Measurements from ENCODE around the gene INPP5A. TPM values are rescaled to one million over a fixed set of nuclear protein-coding genes. Genes with fewer than 3 reads are reported as not detected.
"Not testable (repeated sequence)": the region's sequence is repeated elsewhere in the genome, so short reads cannot be mapped to it uniquely, and the experiment has no call there.

The INPP5A gene
- total RNA-seq, 1 donor from 2014 or later, result 20.9 TPM

DNA sequence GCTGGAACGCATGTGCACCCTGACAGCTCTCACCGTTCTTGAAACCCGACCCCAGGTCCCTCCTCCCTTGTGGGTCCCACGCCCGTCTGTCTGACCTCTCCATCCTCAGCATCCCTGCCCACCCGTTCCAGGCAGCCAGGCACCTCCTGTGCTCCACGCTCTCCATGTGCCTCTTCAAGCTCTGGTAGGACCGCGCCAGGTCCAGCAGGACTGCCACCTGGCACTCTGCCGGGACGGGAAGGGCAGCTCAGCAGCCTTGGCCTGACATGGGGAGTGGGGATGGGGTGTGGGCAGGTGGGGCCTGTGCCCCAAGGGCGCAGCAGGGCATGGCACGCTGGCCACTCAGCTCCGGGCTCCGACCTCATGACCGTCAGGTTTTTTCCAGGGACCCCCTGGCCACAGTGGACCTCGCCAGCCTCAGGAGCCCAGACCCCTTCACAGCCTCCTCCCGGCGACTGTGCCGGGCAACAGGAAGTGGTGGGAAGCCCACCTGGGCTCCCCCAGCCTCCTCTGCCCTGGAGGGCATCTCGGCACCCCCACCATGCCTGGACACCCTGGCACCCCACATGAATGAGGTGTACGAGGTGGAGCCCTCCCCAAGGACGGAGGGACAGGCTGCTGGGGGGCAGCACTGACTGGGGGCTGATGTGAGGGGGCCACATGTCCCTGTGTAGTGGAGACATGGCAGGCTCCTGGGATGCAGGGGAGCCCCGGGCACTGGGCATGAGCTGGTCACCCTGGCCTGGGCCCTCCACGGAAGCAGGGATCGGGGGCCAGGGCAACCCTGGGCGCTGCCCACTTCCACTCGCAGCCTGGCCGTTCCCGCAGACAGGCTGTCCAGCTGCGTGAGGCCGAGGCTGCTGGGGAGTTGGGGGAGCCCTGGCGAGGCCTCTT lies 273.5 kb downstream of the INPP5A start:
- no peak for DNase-seq (ENCODE audit: low read depth in 2 of 2)

DNA sequence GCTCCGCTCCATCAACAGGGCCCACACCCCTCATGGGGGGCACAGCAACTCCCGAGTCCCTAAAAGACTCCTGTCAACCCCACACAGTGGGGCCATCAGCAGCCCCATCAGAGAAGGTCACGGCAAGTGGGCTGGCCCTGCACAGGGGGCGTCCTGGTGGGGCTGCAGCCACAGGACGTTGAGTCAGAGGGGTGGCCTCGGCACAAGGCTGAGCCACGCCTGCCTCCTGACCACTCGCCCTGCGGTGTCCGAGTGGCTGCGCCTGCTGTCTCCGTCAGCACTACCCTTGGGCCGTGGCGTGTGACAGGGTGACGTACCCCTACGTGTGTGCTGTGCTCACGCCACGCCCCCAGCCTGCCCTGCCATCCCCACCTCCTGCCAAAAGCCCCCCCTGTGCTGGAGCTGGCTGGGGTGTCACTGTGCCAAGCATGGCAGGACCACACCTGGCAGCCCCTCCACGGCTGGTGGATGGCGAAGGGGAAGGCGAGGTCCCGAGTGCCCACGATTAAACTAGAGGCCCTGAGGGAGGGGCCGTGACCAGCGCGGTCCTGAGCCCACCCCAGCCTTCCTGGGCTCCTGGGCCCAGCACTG lies 274.4 kb downstream of the INPP5A start:
- DNase-seq (ENCODE audit: low read depth in 2 of 2), result no peak

DNA sequence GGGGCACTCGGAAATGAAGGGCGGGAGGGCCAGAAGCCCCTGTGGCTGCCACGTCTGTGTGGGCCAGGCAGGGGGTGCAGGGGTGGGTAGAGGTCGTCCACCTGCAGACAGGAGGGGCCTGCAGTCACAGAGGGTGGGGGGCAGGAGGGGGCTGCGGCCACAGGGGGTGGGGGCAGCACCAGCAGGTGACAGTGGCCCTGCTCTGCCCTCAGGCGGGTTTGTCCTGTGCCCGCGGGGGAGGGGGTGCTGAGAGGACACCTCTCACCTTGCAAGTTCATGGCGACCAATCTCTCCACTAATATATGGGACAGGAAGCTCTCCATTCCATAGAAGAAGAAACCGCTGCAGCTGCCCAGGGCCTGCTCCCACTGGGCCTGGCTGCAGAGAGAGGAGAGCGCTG lies 274.9 kb downstream of the INPP5A start:
- DNase-seq (ENCODE audit: low read depth in 2 of 2), result no peak

DNA sequence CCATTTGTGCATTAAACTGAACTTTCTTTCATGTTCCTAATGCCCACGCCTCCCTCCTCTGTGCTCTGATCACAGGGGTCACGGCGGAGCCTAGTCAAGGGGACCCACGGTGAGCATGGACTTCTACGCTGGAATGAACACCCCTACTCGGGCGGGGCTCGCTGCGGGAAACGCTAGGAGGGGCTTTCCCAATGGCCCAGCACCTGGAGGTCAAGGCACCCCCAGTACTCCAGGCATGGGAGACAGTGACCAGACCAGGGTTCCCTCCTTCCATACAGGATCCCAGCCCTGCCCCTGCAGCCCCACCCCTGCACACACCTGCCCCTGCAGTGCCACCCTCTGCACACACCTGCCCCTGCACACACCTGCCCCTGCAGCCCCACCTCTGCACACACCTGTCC lies 275.4 kb downstream of the INPP5A start:
- no peak for DNase-seq (ENCODE audit: low read depth in 2 of 2)

DNA sequence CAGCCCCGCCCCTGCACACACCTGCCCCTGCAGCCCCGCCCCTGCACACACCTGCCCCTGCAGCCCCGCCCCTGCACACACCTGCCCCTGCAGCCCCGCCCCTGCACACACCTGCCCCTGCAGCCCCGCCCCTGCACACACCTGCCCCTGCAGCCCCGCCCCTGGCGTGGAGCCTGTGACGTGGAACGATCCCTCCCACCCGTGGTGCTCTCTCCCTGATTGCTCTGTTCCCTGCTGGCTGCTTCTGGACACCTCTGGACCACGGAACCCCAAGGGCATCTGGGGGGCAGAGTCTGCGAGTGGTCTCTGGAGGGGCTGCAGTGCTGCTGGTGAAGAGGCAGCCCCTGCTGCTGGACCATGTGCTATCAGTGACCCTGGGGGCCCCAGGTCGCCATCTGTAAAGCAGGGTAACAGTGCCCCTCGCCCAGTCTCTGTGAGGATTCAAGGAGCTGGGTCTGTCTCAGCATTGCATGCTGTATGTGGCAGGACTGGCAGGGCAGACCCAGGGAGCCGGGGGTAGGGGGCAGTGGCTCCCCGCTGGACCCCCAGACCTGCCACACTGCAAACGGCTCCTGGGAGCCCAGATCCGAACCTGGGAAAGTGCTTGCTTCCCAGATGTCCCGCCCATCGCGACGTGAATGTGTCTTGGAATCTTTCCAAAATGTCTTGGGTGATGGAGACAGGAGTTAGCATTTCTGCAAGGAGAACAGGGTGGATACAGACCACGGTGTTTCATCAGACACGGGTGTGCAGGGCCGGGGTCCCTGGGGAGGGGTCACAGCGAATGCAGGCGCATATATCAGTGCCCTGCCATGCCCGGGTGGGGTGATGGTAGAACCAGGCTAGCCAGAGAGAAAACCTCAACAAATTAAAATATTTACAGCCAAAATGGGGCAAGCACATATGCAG lies 276.2 kb downstream of the INPP5A start:
- no peak for DNase-seq (ENCODE audit: low read depth in 2 of 2)

DNA sequence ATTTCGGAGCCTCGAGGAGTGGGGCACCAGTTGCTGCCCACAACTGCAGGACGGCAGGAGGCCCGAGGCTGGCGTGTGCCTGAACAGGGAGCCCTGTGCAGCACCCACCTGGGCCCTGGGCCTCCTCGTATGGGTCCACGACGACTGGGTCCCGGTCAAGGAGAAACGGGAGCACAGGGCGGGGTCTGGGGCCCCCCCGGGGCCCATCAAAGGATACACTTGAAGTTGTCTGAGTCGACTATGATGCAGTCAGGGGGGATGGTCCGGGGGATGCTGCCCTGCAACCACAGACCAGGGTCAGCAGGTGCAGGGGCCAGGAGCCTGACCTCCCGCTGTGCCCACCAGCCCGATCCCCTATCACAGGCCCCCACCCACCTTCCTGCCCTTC lies 276.9 kb downstream of the INPP5A start:
- DNase-seq (ENCODE audit: low read depth in 2 of 2), result no peak

DNA sequence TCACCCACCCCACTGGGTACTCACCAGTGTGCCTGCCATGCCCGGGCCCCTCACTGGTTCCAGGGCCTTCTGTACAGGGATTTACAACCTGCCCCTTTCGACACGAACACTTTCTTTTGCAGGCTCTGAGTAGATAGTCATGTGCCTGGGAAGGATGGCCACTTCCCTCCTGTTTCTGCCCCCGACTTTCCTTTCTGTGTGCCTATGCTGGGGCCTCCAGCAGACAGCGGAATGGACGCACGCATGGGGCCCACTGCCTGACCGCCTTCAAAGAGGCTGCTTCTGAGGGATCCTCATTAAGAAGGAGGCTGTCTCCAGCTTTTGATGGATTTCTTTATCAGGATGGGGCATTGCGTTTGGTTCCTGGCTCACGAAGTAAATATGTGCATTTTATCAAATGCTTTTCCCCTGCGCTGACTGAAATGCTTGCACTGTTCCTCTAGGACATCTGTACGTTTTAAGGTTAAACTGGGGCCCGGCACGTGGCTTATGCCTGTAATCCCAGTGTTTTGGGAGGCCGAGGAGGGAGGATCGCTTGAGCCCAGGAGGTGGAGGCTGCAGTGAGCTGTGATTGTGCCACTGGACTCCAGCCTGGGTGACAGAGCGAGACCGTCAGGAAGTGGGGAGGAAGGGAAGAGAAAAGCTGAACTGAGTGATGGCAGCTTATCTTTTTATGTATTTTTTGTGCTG lies 277.7 kb downstream of the INPP5A start:
- DNase-seq (ENCODE audit: low read depth in 2 of 2), result no peak

DNA sequence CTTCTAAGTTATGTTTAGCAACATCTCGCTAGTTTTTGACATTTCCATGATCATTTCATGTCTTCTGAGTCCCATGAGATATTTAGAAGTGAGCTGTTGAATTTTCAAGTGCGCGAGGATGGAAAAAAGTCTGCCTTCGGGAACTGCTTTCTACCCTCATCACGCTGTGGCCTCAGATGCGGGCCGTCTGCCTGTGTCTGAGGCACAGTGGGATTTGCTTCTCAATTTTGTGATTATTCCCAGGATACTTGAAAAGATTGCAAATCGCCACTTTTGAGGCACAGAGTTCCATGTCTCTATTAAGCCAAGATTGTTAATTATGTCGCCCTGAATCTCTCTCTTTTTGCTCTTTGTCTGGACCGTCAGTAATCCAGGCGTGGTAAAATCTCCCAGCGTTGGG lies 279.1 kb downstream of the INPP5A start:
- DNase-seq (ENCODE audit: low read depth in 2 of 2), result no peak

DNA sequence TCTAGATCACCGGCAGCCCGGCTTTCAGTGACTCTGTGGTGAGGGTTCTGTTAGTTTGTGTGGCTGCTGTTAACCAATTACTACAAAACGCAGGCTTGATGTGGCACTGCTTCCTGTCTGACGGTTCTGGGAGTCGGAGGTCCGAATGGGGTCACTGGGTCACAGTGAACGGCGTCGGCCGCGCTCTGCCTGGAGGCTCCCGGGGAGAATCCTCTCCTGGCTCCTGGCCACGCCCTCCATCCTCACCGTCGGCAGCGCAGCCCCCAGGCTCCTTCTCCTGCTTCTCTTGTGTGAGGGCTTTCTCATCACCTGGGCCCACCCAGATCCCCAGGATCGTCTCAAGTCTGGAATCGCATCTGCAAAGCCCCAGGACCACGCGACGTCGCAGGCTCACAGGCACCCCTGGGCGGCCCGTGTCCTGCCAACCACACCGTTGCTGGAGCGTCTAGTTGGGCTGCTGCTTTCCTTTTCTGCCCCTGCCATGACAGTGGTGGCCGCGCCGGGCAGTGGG lies 280.2 kb downstream of the INPP5A start:
- DNase-seq (ENCODE audit: low read depth in 2 of 2), result no peak

DNA sequence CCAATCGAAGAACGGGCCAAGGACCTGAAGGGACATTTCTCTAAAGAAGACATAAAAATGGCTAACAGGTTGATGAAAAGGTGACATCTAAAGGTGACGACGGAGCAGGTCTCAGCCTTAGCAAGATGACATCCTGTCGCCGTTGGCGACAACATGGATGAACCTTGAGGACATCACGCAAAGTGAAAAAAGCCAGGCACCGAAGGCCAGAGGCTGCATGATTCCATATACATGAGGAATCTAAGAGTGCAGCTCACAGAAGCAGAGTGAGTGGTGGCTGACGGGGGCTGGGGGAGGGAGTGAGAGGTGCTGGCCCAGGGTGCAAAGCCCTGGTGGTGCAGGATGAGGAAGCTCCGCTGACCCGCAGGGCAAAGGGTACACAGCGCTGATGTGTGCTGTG lies 282.5 kb downstream of the INPP5A start:
- no peak for DNase-seq (ENCODE audit: low read depth in 2 of 2)

DNA sequence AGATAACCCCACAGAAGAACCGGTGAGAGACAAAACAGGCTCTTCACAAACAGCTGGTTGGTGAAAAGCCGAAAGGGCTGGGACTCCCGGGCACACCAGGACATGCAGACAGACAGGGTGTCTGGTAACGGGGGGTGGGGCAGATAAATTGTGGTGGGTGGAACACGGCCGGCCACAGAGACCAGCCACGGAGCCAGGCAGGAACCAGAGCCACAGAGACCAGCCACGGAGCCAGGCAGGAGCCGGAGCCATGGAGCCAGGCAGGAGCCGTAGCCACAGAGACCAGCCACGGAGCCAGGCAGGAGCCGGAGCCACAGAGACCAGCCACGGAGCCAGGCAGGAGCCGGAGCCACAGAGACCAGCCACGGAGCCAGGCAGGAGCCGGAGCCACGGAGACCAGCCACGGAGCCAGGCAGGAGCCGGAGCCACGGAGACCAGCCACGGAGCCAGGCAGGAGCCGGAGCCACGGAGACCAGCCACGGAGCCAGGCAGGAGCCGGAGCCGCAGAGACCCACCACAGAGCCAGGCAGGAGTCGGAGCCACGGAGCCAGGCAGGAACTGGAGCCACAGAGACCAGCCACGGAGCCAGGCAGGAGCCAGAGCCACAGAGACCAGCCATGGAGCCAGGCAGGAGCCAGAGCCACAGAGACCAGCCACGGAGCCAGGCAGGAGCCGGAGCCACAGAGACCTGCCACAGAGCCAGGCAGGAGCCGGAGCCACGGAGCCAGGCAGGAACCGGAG lies 288.4 kb downstream of the INPP5A start:
- not testable (repeated sequence) for DNase-seq (ENCODE audit: low read depth in 2 of 2)

DNA sequence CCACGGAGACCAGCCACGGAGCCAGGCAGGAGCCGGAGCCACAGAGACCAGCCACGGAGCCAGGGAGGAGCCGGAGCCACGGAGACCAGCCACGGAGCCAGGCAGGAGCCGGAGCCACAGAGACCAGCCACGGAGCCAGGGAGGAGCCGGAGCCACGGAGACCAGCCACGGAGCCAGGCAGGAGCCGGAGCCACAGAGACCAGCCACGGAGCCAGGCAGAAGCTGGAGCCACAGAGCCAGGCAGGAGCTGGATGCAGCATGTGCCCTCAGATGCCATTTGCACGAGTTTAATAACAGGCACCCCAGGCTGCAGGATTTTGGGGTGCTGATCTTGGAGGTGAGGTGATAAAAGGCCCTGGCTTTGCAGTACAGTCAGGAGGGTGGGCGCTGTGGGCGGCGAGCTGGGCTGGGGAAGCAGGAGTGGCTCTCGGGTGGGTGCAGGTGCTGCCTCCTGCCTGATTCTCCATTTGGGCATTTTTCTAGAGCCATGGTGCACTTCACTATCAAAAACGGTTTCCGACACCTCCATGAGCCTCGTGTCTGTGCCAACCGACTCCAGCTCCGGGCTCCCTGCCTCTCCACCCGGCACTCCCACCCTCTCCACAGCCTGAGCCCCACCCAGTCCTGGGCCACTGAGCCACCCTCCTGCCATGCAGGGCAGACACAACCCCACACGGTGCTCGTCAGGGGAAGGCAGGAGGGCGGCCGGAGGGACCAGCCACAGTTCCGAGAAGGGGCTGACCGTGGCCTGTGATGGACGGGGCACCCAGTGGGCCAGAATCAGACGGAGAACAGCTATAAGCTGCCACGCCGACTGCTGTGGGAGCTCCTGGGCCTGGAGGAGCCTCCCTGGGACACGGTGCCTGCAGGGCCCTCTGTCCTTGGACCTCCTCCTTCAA lies 289.2 kb downstream of the INPP5A start:
- DNase-seq (ENCODE audit: low read depth in 2 of 2), result no peak

DNA sequence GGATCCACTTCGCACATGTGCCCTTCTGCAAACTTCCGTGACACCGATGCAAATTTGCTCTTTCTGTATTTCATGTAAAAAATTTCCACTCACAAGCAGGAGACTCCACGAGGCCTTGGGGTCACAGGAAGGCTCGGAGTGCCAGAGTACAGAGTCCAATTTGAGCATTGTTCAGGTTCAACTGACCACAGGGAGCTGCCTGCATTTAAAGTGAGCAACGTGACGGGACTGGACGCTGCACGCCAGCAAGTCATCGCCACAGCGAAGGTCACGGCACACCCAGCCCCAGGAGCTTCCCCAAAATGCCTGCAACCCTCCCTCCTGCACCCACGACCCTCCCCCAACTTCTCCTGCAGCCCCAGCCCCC lies 289.8 kb downstream of the INPP5A start:
- DNase-seq (ENCODE audit: low read depth in 2 of 2), result no peak

DNA sequence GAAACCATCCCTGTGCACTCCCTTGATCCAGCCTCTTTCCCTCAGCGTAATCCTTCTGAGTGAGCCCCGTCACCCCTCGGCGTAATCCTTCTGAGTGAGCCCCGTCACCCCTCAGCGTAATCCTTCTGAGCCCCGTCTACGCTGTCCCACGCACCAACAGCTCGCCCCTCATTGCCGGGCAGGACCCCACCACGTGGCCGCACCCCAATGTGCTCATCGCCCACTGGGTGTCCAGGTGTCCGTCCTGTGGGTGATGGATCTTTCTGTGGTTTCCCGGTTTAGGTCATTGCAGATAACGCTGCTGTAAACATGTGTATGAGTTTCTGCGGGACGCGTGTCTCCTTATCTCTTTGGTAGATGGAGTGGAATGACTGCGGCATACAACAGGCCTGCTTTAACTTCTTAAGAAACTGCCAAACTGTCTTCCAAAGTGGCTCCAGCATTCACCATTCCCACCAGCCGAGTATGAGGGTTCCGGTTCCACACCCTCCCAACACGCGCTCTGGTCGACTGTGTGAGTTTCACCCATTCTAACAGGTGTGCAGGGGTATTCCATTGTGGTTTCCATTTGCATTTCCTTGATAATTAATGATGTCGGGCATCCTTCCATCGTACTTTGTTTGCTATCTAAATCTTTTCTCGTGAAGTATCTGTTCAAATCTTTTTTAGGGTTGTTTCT lies 290.4 kb downstream of the INPP5A start:
- no peak for DNase-seq (ENCODE audit: low read depth in 2 of 2)

DNA sequence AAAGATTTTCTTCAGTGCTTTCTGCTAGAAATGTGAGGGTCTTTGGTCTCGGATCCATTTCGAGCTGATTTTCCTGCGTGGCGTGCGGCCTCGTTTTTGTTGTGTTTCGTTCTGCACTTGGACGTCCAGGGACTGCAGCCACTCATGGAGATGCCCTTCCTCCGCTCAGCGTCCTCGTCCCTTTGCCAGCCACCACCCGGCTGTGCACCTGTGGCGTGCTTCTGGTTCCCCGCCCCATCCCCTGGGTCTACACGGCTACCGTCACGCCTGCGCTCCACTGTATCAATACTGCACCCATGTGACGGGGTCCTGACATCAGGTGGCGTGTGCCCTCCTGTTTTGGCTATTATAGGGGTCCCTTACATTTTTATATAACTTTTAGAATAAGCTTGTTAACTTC lies 291.1 kb downstream of the INPP5A start:
- no peak for DNase-seq (ENCODE audit: low read depth in 2 of 2)

DNA sequence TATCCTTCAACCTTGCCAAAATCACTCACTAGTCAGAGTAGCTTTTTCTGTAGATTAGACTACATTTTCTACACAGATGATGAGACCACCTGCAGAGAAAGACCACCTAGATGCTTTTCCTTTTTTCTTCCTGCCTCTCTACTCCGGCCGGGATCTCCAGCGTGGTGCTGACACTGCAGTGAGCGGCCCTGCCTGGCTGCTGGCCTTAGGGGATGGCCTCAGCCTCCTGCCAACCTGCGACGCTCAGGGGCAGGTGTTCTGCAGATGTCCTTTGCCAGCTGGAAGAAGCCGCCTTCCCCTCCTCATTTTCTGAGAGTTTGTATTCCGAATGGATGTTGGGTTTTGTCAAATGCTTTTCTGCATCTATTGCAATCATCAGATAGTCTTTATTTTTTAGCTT lies 291.8 kb downstream of the INPP5A start:
- no peak for DNase-seq (ENCODE audit: low read depth in 2 of 2)

DNA sequence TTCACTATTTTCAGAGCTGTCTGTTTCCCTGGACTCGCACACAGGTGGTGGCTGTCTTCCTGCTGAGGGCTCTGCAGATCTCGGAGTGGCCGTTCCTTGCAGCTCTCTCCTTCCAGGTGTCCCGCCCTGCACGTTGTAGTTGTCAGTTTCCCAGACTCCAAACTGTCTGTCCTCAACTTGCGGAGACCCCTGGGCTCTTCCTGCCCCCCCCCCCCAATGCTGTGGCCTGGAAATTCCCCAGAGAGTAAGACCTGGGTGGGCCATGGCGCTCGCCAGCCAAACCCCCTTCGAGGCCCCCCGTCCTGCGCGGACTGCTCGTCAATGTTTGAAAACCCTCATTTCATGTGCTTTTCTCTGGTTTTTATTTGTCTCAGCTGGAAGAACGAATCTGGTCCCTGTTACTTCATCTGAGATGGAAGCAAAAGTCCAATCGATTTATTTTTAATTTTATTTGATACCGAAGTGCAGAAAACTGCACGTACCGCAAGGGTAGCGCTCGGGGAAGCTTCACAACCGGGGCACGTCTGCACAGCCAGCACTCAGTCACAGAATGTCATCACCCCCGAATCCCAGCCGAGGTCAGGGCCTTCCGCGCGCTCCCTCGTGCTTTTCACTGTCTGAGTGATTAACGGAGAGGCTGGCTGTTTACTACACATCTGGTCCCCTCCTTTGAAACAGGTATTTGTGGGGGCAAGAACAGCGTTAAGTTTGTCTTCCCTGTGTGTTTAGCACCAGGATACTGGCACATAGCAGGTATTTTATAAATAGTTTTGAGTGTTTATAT lies 294.8 kb downstream of the INPP5A start:
- DNase-seq (ENCODE audit: low read depth in 2 of 2), result no peak
